ENCODE results near the gene MTA3.

MTA3 gene

GRCh38 chr2:42764901-42765300 is 196.5 kb downstream of the MTA3 start:
- DNase-seq, result no peak

GRCh38 chr2:42765686-42766085 is 197.3 kb downstream of the MTA3 start:
- DNase-seq, result no peak

DNA sequence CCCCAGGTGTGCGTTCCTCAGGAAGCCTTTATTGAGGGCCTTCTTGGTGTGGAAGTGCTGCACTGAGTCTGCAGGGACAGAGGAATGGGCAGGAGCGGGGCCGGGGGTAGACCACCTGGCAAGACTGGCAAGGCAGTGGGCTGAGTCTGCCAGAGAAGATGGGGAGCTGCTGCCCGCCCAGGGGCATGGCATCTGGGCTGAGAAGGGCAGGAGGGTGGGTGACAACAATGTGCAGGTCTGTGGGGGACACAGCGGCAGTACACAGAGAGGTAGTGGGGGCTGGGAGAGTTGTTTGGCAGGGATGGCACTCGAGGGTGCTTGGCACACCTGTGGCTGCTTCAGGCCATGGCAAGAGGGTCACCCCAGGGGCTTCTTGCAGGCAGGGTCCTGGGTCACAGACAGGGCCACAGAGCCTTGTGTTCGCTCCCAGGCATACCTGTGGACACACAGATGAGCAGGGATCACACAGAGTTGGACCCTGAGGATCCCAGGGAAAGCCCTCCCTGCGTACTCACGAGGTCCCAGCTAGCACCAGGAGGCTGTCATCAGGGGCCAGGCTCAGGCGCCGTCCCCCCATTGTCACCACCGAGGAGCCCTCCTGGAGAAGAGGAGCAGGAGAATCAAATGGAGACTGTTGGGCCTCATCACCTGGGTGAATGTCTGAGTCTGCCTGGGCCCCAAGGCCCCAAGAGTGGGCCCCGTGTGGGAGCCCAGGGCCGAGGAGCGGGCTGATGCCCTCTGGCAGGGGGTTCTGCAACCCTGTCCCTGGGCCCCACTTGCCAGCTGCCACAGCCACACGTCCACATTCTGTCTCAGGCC is 198.9 kb downstream of the MTA3 start:
- DNase-seq, result no peak

- no peak for DNase-seq
These were observed 199.7 kb downstream of the MTA3 start for GRCh38 chr2:42767899-42768705.

GRCh38 chr2:42768706-42769256 is 200.3 kb downstream of the MTA3 start:
- DNase-seq, result peak in 2 of 4 experiments; percentile 34

GRCh38 chr2:42769583-42770287 is 201.3 kb downstream of the MTA3 start:
- DNase-seq, result no peak

GRCh38 chr2:42770288-42771131 is 202.1 kb downstream of the MTA3 start:
- peak; percentile 58 to 83 (median 78) for DNase-seq

GRCh38 chr2:42771546-42772153 is 203.2 kb downstream of the MTA3 start:
- DNase-seq, result no peak

DNA sequence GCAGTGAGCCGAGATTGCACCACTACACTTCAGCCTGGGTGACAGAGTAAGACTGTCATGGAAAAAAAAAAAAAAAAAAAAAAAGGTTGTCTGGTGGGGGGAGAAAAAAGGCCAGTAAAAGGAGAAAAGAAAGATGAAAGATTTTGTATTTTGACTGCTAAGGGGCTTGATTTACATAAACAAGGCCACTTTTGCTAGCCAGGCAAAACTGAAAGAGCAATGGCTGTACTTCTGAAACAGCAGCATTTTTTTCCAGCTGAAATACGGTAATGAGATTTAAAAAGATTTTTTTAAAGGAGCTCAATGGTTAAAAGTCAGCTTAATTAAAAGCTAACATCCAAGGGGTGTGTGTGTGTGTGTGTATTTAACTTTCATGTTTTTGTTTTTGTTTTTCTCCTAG is 206.8 kb downstream of the MTA3 start:
- no peak for DNase-seq

DNA sequence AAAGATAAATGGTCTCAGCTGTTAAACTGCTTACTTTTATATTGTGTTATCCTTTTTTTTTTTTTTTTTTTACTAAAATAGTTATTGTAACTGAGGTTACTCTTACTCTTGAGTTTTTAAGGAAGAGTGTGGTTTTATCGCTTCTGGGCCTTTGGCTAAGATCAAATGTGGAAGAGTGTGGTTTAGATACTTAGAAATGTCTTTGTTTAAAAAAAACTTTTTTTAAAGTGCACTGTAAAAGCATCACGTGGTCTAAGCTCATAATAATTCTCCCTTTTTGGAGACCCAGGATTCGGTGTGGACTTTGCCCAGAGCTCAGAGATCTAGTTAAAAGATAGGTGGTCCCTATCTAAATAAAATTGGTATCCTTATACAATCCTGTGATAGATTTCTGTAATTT is 207.4 kb downstream of the MTA3 start:
- no peak for DNase-seq

- DNase-seq, result no peak
These were observed 209.7 kb downstream of the MTA3 start for GRCh38 chr2:42777883-42778805.

GRCh38 chr2:42781181-42781580 is 212.7 kb downstream of the MTA3 start:
- DNase-seq, result no peak

- no peak for DNase-seq
These were observed 215.1 kb downstream of the MTA3 start for GRCh38 chr2:42783511-42783910.

GRCh38 chr2:42784204-42784880 is 215.9 kb downstream of the MTA3 start:
- no peak for DNase-seq

GRCh38 chr2:42786561-42787345 is 218.3 kb downstream of the MTA3 start:
- DNase-seq, result no peak

DNA sequence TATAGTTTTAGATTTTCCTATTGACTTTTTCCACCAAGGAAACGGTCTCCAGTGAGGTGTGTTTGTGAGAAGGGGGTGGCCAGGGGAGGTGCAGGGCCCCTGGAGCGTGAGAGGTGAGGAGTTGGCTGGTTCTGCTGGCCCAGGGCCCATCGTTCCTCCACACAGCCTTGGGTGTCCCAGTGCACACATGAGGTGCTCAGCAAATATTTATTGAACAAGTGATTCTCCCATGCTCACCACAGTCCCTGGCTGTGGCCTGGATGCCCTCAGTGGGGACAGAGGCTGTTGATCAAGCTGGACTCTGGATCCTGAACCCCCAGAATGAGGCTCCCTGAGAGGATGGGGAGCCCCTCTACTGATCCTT is 219.0 kb downstream of the MTA3 start:
- no peak for DNase-seq

GRCh38 chr2:42787788-42788477 is 219.5 kb downstream of the MTA3 start:
- no peak for DNase-seq

GRCh38 chr2:42788478-42788793 is 220.0 kb downstream of the MTA3 start:
- no peak for DNase-seq

GRCh38 chr2:42788882-42789281 is 220.4 kb downstream of the MTA3 start:
- DNase-seq, result no peak
